Activated naive CD8-positive, alpha-beta T cell treated with anti-CD3 and anti-CD28 coated beads, Interleukin-2, amount 10 ng/mL, durations not matched to agents 7 days and 5 days (primary cell): ENCODE data around the gene GUCA2B. TPM values are rescaled to one million over a fixed set of nuclear protein-coding genes. Genes with fewer than 3 reads are reported as not detected.

Source experiments
- ATAC-seq: fragments of 150-1000 bp; cut with Tn5 transposase; one replicate; pipeline ENCODE4 v1.10.0; 2021; ENCODE audit warnings: low read depth, moderate library complexity
- POLR2A ChIA-PET: fragments of 350-600 bp; sonication (Branson Sonifier 250); formaldehyde crosslinking; loops from one replicate; lab custom pipeline; 2021; ENCODE audit warnings: antibody characterized with exemption; lab: Charles Lee
- DNase-seq: peaks from one replicate; pipeline ENCODE4 v3.0.0; 2021
- H3K27ac Mint-ChIP-seq: one replicate; pipeline ENCODE4 v1.8.0; 2022; ENCODE audit warnings: mild to moderate bottlenecking, mixed read lengths
- H3K27me3 Mint-ChIP-seq: one replicate; pipeline ENCODE4 v1.8.0; 2022; ENCODE audit warnings: mild to moderate bottlenecking, moderate library complexity, mixed read lengths
- H3K36me3 Mint-ChIP-seq: one replicate; pipeline ENCODE4 v1.8.0; 2021; ENCODE audit warnings: mild to moderate bottlenecking, mixed read lengths
- H3K4me1 Mint-ChIP-seq: one replicate; pipeline ENCODE4 v1.8.0; 2021; ENCODE audit warnings: mixed read lengths
- H3K4me3 Mint-ChIP-seq: one replicate; pipeline ENCODE4 v1.8.0; 2022; ENCODE audit warnings: mild to moderate bottlenecking, moderate library complexity, mixed read lengths
- H3K9me3 Mint-ChIP-seq: one replicate; pipeline ENCODE4 v1.8.0; 2021; ENCODE audit warnings: mixed read lengths
- total RNA-seq, 2 experiments: library from RNA; stranded (reverse); gene quantifications; one replicate each; pipeline ENCODE4 v1.2.3, GENCODE V29; 2021

The GUCA2B gene
- not detected for total RNA-seq

DNA sequence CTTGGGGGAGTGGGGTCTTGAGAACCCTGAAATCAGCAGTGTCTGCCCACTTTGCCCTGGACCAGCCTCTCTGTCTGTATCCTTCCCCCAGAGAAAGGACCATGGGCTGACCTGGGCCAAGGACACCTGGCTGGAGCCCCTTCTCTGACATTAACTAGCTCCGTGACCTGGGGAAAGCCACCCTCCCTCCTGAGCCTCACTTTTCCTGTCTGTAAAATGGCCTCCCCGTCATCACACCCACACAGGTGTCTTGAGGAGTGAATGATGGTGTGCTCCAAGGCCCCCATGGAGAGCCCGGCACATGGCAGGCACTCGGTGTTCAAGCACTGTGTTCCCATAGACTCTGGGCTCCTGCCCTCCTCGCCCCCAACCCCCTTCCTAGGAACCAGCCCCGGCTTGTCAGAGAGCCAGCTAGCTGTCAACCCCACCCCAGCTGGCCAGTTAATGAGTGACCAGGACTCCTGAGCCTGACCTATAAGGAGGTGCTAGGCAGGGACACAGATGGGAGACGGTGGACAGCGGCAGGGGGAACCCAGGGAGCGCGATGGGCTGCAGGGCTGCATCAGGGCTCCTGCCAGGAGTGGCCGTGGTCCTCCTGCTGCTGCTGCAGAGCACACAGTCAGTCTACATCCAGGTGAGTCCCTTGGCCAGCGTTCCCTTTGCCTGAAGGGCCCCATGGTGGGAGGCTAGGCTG lies at the start of gene GUCA2B:
Gene GUCA2B (plus strand): TSS at position 504 of the 694 bp plus-strand sequence. CDS start 41 bp downstream, at position 545.
- POLR2A ChIA-PET: no interaction called here
- Mint-ChIP-seq H3K27me3 (no peaks in the 10 kb centered on the region), H3K4me1 (peaks cover 6% of the 10 kb centered on the region)

DNA sequence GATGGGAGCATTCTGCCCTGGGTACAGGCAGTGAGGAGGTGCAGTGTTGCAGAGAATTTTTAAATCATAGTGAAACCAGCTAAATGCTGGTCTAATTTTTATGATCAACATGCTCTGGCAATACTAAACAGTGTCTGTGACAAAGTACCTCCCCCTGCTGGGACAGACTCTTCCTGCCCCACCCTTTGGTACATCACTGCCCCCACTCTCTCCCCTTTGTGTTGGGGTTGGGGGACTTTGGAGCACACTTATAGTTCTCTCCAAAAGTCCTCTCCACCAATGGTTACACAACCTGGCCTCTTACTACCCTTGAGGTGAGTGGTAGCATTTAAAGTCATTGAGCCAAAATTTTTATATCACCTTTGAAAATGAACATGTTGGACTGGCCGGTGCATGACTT lies 48.2 kb upstream of the GUCA2B start:
- H3K4me3 Mint-ChIP-seq: no peak overlapping the region
- POLR2A ChIA-PET: no interaction called here
- ATAC-seq (no peak), DNase-seq (no peak)
- H3K27me3 Mint-ChIP-seq: peaks cover 29% of the 10 kb centered on the region
- no peaks in the 10 kb centered on the region for H3K36me3 Mint-ChIP-seq
- no peak overlapping the region for H3K27ac Mint-ChIP-seq
- no peaks in the 10 kb centered on the region for H3K4me1 Mint-ChIP-seq
- H3K9me3 Mint-ChIP-seq: no peaks in the 10 kb centered on the region

More for the DNA sequence above, at the start of gene GUCA2B:
- DNase-seq (no peak), ATAC-seq (no peak)
- H3K27ac Mint-ChIP-seq: no peak within 1 kb of the TSS
- no peak within 1 kb of the TSS for H3K4me3 Mint-ChIP-seq
- H3K9me3 Mint-ChIP-seq: no peaks in the 10 kb centered on the region
- no peaks in the 10 kb centered on the region for H3K36me3 Mint-ChIP-seq

DNA sequence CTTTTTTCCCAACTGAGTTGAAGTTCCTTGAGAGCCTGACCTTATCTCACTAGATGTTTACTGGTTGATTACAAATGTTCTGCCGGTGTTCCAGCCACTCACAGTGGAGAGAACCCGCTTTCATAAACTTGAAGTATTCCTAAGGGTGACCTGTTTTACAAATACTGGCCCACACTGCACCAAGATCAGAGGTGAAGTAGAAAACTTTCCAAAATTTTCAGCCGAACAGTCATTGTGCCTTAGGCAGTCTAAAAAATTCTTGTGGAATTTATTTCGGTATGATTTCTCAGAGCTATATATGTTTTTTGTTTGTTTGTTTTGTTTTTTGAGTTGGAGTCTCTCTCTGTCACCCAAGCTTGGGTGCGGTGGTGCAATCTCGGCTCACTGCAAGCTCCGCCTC lies 44.9 kb upstream of the GUCA2B start:
- no peaks in the 10 kb centered on the region for H3K9me3 Mint-ChIP-seq
- no peaks in the 10 kb centered on the region for H3K4me1 Mint-ChIP-seq
- H3K4me3 Mint-ChIP-seq: no peak overlapping the region
- POLR2A ChIA-PET: no interaction called here
- H3K27me3 Mint-ChIP-seq: peaks cover 16% of the 10 kb centered on the region
- no peak overlapping the region for H3K27ac Mint-ChIP-seq
- no peak for ATAC-seq
- H3K36me3 Mint-ChIP-seq: no peaks in the 10 kb centered on the region
- no peak for DNase-seq

DNA sequence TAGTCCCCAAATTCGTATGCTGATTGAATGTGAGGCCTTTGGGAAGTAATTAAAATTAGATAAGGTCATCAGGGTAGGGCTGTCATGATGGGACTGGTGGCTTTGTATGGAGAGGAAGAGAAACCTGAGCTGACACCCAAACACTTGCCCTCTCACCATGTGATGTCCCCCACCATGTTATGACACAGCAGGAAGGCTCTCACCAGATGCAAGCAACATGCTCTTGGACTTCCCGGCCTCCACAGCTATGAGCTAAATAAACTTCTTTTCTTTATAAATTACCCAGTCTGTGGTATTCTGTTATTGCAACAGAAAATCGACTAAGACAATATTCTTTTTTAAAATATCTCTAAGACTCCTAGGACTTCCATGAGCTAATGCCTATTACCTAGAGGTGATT lies 43.6 kb upstream of the GUCA2B start:
- DNase-seq: no peak
- POLR2A ChIA-PET: no interaction called here
- Mint-ChIP-seq H3K4me3 (no peak overlapping the region), H3K27me3 (peaks cover 22% of the 10 kb centered on the region), H3K4me1 (no peaks in the 10 kb centered on the region), H3K9me3 (no peaks in the 10 kb centered on the region), H3K27ac (no peak overlapping the region), H3K36me3 (no peaks in the 10 kb centered on the region)
- ATAC-seq: no peak

DNA sequence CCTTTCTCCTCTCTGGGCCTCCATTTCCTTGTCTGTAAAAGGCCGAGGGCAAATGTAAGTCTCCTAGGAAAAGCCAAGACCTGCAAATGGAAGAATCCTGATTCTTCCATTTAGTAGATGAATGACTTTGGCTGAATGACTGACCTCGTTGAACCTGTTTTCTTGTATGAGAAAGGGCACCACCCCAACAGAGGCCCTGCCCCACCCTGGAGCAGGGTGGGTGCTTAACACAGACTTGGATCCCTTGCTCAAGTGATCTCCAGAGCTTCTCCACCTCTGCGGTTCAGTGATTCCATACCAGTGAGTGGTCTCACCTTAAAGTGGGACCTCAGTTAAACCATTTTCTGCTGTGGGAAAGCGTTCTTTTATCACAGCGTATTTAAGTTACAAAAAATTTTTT lies 39.0 kb upstream of the GUCA2B start:
- H3K27ac Mint-ChIP-seq: no peak overlapping the region

DNA sequence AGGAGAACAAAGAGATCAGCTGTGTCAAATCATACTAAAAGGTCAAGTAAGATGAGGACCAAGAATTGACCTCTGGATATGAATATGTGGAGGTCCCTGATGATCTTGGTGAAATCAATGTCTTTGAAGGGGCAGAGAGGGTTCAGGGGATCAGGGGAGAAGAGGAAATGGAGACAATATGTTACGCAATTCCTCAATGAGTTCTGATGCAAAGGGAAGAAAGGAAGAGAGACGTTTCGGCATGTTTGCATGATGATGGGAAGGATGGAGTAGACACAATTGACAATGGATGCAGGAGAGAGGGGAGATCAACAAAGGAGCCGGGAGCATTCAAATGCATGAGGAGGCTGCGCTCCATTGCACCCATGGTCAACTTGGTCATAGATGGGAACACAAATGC lies 36.0 kb upstream of the GUCA2B start:
- DNase-seq (no peak), ATAC-seq (no peak)
- Mint-ChIP-seq H3K27me3 (peaks cover 27% of the 10 kb centered on the region), H3K9me3 (no peaks in the 10 kb centered on the region), H3K27ac (no peak overlapping the region), H3K4me3 (no peak overlapping the region), H3K36me3 (no peaks in the 10 kb centered on the region), H3K4me1 (no peaks in the 10 kb centered on the region)
- POLR2A ChIA-PET: no interaction called here

More for the DNA sequence above, 39.0 kb upstream of the GUCA2B start:
- Mint-ChIP-seq H3K4me3 (no peak overlapping the region), H3K27me3 (peaks cover 26% of the 10 kb centered on the region), H3K36me3 (no peaks in the 10 kb centered on the region), H3K4me1 (no peaks in the 10 kb centered on the region), H3K9me3 (no peaks in the 10 kb centered on the region)
- POLR2A ChIA-PET: no interaction called here
- no peak for ATAC-seq
- DNase-seq: no peak

DNA sequence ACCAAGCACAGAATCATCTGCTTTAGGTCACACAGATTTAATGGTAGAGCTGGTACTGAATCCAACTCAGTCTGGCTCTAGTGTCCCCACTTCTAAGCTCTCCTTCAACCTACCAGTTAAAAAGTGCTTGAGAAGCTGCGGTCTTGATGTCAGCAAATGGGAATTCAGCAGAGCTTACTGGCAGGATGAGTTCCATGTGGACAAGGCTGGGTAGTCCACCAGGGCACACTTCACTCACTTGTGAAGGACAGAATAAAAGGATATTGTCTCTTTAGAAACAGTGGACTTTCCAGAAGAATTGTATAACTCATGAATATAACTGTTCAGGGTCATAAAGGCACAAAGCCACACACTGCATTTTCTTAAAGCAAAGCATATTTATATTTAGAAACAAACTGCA lies 35.1 kb upstream of the GUCA2B start:
- no peak overlapping the region for H3K27ac Mint-ChIP-seq
- H3K9me3 Mint-ChIP-seq: no peaks in the 10 kb centered on the region
- peaks cover 29% of the 10 kb centered on the region for H3K27me3 Mint-ChIP-seq
- no peaks in the 10 kb centered on the region for H3K36me3 Mint-ChIP-seq
- DNase-seq: no peak
- POLR2A ChIA-PET: no interaction called here
- ATAC-seq: no peak
- H3K4me3 Mint-ChIP-seq: no peak overlapping the region
- no peaks in the 10 kb centered on the region for H3K4me1 Mint-ChIP-seq

DNA sequence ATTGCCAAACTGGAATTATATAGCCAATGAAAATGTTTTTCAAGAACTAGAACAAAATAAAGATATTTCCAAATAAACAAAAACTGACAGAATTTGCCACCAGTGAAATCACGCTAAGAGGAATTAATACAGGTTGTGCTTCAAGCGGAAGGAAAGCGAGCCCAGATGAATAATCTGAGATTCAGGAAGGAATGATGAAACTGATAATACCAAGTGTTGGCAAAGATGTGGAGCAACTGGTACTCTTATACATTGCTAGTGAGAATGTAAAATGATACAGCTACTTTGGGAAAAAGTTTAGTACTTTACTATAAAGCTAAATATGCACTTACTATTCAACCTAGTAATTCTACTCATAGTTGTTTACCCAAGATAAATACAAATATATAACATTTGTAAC lies 30.8 kb upstream of the GUCA2B start:
- peaks cover 21% of the 10 kb centered on the region for H3K27me3 Mint-ChIP-seq
- DNase-seq (no peak), ATAC-seq (no peak)
- H3K27ac Mint-ChIP-seq: no peak overlapping the region
- no peaks in the 10 kb centered on the region for H3K4me1 Mint-ChIP-seq
- no peak overlapping the region for H3K4me3 Mint-ChIP-seq
- H3K9me3 Mint-ChIP-seq: no peaks in the 10 kb centered on the region
- H3K36me3 Mint-ChIP-seq: no peaks in the 10 kb centered on the region
- POLR2A ChIA-PET: no interaction called here

DNA sequence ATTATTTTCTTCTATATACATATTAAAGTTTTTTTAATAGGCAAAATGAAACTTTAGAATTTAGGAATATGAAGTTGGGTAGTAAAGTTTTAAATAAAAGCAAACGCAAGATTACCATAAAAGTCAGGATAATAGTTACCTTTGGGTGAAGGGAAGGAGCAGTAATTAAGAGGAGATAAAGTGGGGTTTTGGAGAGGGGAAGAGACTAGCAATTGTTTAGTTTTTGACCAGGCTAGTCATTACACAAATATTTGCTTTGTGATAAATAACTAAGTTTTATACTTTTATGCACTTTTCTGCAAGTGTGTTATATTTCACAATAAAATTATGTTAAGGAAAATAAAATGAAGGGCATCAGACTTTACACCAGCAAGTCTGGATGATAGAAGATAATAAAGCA lies 27.7 kb upstream of the GUCA2B start:
- Mint-ChIP-seq H3K27me3 (peaks cover 29% of the 10 kb centered on the region), H3K4me3 (no peak overlapping the region), H3K9me3 (no peaks in the 10 kb centered on the region), H3K36me3 (no peaks in the 10 kb centered on the region), H3K27ac (no peak overlapping the region), H3K4me1 (no peaks in the 10 kb centered on the region)
- ATAC-seq (no peak), DNase-seq (no peak)
- POLR2A ChIA-PET: no interaction called here

DNA sequence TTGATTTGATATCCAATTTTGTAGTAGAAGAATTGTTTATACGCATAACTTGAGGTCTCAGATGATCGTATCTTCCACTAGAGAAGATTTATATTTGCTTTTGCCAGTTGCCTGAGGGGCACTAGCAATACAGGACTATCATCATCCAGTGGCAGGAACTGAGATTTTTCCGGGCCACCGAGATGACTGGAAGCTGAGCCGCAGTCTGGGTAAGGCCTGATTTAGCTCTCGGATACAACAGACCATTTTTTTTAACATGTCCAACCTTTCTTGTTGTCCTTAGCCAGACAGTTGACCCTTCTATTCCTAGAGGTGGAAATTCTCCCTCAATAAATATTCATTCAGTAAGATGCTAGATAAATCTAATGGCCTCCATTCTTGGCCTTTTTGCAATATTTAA lies 25.4 kb upstream of the GUCA2B start:
- no peak overlapping the region for H3K27ac Mint-ChIP-seq
- H3K4me3 Mint-ChIP-seq: no peak overlapping the region
- H3K9me3 Mint-ChIP-seq: no peaks in the 10 kb centered on the region
- no peaks in the 10 kb centered on the region for H3K36me3 Mint-ChIP-seq
- H3K4me1 Mint-ChIP-seq: no peaks in the 10 kb centered on the region
- DNase-seq: no peak
- ATAC-seq: no peak
- peaks cover 23% of the 10 kb centered on the region for H3K27me3 Mint-ChIP-seq
- POLR2A ChIA-PET: no interaction called here

DNA sequence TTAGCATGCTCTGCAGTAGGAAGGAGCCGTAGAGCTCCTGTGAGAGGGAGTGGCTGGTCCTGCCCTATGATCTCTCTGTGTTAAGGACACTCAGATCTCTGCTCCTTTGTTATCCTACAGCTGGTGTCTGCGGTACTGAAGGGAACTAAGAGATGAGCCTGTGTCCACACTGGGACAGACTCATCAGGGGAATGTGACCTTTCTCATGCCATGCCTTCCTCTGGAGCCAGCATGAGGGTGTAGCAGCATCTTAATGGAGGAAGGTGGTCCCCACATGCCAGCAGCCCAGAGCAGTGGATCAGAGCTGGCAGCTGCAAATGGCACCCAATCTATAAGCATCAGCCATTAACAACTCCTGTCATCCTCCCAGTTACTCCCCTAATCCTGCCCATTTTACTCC lies 24.7 kb upstream of the GUCA2B start:
- Mint-ChIP-seq H3K9me3 (no peaks in the 10 kb centered on the region), H3K36me3 (no peaks in the 10 kb centered on the region), H3K27me3 (peaks cover 22% of the 10 kb centered on the region), H3K4me3 (no peak overlapping the region), H3K4me1 (no peaks in the 10 kb centered on the region), H3K27ac (no peak overlapping the region)
- ATAC-seq (no peak), DNase-seq (no peak)
- POLR2A ChIA-PET: no interaction called here

DNA sequence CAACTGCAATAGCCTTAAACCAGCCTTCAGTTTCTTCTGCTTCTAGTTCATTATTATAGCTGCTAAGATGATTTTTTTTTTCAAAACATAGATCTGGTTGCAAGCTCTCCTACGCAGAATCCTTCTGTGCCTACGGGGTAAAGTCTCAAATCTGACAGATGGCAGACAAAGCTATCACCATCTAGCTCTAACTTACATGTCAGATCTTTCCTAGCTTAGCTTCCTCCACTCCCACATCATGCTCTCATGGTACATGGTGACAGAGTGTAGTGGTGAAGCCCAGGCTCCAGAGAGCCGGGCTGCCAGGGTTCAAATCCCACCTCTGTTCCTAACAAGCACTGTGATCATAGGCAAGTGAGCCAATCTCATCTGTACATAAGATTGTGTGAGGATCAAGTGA lies 24.2 kb upstream of the GUCA2B start:
- Mint-ChIP-seq H3K4me3 (no peak overlapping the region), H3K9me3 (no peaks in the 10 kb centered on the region), H3K4me1 (no peaks in the 10 kb centered on the region), H3K27me3 (peaks cover 21% of the 10 kb centered on the region), H3K27ac (no peak overlapping the region), H3K36me3 (no peaks in the 10 kb centered on the region)
- DNase-seq (no peak), ATAC-seq (no peak)
- POLR2A ChIA-PET: no interaction called here

DNA sequence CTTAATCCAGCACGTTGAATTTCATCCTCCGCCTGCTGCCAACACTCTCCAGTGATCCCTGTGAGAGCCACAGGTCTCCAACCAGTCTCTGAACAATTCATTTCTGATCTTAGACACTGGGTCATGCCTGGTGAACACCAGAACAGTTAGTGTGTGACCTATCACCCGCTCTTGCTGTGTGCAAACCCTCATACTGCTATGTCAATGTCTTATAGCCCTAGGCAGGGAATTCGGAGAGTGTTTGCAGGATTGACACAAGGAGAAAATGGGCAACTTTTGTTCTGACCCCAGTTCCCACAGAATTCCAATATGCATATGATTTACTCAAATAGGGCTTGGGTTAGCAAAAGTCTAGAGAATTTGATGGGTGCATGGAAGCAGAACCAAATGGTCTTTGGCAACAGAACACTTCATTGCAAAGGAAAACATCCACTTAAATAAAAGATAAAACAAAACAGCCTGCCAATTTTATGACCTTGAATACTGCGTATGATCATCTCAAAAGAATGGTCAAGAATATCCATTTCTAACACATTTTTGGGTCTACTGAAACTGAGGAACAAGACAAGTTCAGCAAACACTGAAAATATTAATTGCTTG lies 23.0 kb upstream of the GUCA2B start:
- Mint-ChIP-seq H3K27me3 (peaks cover 18% of the 10 kb centered on the region), H3K27ac (no peak overlapping the region), H3K9me3 (no peaks in the 10 kb centered on the region), H3K4me3 (no peak overlapping the region), H3K4me1 (no peaks in the 10 kb centered on the region), H3K36me3 (no peaks in the 10 kb centered on the region)
- DNase-seq (no peak), ATAC-seq (no peak)
- POLR2A ChIA-PET: no interaction called here

DNA sequence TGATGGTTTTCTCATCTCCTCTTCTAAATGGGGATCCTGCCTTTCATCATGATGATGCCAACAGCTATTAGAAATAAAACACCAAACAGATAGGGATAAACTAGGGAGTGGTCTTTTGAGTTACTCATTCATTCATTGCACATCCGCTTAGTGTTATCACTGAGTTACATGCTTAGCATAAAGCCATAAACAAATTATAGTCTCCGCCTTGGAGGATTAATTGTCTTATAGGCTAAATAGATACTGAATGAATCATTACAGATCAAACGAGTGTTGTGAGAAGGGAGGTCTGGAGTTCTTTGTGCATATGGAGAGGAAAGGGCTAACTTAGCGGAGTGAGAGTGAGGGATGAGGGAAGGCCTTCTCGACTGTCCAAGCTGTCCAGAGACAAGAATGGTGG lies 19.8 kb upstream of the GUCA2B start:
- ATAC-seq: no peak
- Mint-ChIP-seq H3K36me3 (no peaks in the 10 kb centered on the region), H3K4me1 (no peaks in the 10 kb centered on the region), H3K27ac (no peak overlapping the region), H3K4me3 (no peak overlapping the region), H3K27me3 (peaks cover 10% of the 10 kb centered on the region), H3K9me3 (no peaks in the 10 kb centered on the region)
- POLR2A ChIA-PET: no interaction called here
- no peak for DNase-seq
